Mesenchymal stem cell (in vitro differentiated cells and primary cell): Measurements from ENCODE around the gene OR9A4.

ENCODE experiments used
- DNase-seq: peaks from one replicate; pipeline ENCODE4 v3.0.0-alpha.2; 2013
- H2AFZ ChIP-seq: one replicate; pipeline ENCODE4 v1.6.1; 2013; ENCODE audit warnings: low read depth, mild to moderate bottlenecking, control low read depth, inconsistent platforms, low read length, moderate library complexity
- H2AK5ac ChIP-seq: 2 replicates; pipeline ENCODE4 v1.6.1; 2013; ENCODE audit warnings: low read length, moderate library complexity, mild to moderate bottlenecking, inconsistent platforms; ENCODE audit not compliant: severe bottlenecking
- H2BK120ac ChIP-seq: one replicate; pipeline ENCODE4 v1.6.1; 2013; ENCODE audit warnings: low read depth, mild to moderate bottlenecking, inconsistent platforms, low read length, moderate library complexity
- H2BK12ac ChIP-seq, 2 experiments: one replicate each; pipeline ENCODE4 v1.6.1; 2013; ENCODE audit warnings: inconsistent platforms in 2 of 2, low read length in 2 of 2, mild to moderate bottlenecking in 2 of 2, moderate library complexity in 2 of 2, control low read depth in 1 of 2
- H2BK15ac ChIP-seq: one replicate; pipeline ENCODE4 v1.6.1; 2013; ENCODE audit warnings: mild to moderate bottlenecking, low read depth, inconsistent platforms; ENCODE audit not compliant: poor library complexity, severe bottlenecking
- H2BK5ac ChIP-seq: 2 replicates; pipeline ENCODE4 v1.6.1; 2013; ENCODE audit warnings: low read depth, mild to moderate bottlenecking, low read length, control low read depth, inconsistent platforms; ENCODE audit not compliant: poor library complexity, severe bottlenecking
- H3K14ac ChIP-seq, 2 experiments: one replicate each; pipeline ENCODE4 v1.6.1; 2013; ENCODE audit warnings: inconsistent platforms in 2 of 2, low read length in 2 of 2, control low read depth in 1 of 2, mild to moderate bottlenecking in 1 of 2, moderate library complexity in 1 of 2
- H3K18ac ChIP-seq, 2 experiments: one replicate each; pipeline ENCODE4 v1.6.1; 2013; ENCODE audit warnings: inconsistent platforms in 2 of 2, low read length in 2 of 2, control low read depth in 1 of 2, low read depth in 1 of 2, mild to moderate bottlenecking in 1 of 2
- H3K23ac ChIP-seq, 2 experiments: one replicate each; pipeline ENCODE4 v1.6.1; 2013; ENCODE audit warnings: inconsistent platforms in 2 of 2, low read length in 2 of 2, mild to moderate bottlenecking in 2 of 2, moderate library complexity in 2 of 2, control low read depth in 1 of 2
- H3K27ac ChIP-seq: 2 replicates; pipeline ENCODE4 v1.5.1; 2013; ENCODE audit warnings: mild to moderate bottlenecking, moderate library complexity, low read length, control low read depth, inconsistent platforms; ENCODE audit not compliant: poor library complexity, severe bottlenecking
- H3K27me3 ChIP-seq, 2 experiments: 2 replicates each; pipeline versions ENCODE4 v1.6.1 to v1.7.0; 2013; ENCODE audit warnings: low read length in 2 of 2, mild to moderate bottlenecking in 2 of 2, moderate library complexity in 2 of 2, control low read depth in 1 of 2, inconsistent platforms in 1 of 2; ENCODE audit not compliant: control insufficient read depth in 1 of 2, insufficient read depth in 1 of 2
- H3K36me3 ChIP-seq, 2 experiments: 2 replicates each; pipeline versions ENCODE4 v1.6.1 to v1.7.0; 2013; ENCODE audit warnings: low read length in 2 of 2, control low read depth in 1 of 2, inconsistent platforms in 1 of 2, low read depth in 1 of 2, mild to moderate bottlenecking in 1 of 2; ENCODE audit not compliant: insufficient read depth in 2 of 2, control insufficient read depth in 1 of 2
- H3K4ac ChIP-seq, 2 experiments: one replicate each; pipeline ENCODE4 v1.6.1; 2013; ENCODE audit warnings: inconsistent platforms in 2 of 2, low read length in 2 of 2, mild to moderate bottlenecking in 2 of 2, moderate library complexity in 2 of 2, control low read depth in 1 of 2, low read depth in 1 of 2
- H3K4me1 ChIP-seq: 2 replicates; pipeline ENCODE4 v1.6.1; 2013; ENCODE audit warnings: low read depth, low read length, control low read depth; ENCODE audit not compliant: control insufficient read depth, insufficient read depth
- H3K4me2 ChIP-seq: 2 replicates; pipeline ENCODE4 v1.6.1; 2013; ENCODE audit warnings: low read length, mild to moderate bottlenecking, inconsistent platforms; ENCODE audit not compliant: poor library complexity, severe bottlenecking
- H3K4me3 ChIP-seq, 2 experiments: 2 replicates each; pipeline versions ENCODE4 v1.5.1 to v1.7.0; 2013; ENCODE audit warnings: low read length in 2 of 2, mild to moderate bottlenecking in 2 of 2, control low read depth in 1 of 2, low read depth in 1 of 2; ENCODE audit not compliant: insufficient read depth in 1 of 2
- H3K79me1 ChIP-seq: replicated peaks from 2 replicates; pipeline ENCODE4 v1.6.1; 2013; ENCODE audit warnings: mild to moderate bottlenecking, control low read depth, low read length, inconsistent platforms; ENCODE audit not compliant: poor library complexity, severe bottlenecking
- H3K9ac ChIP-seq: 2 replicates; pipeline ENCODE4 v1.7.0; 2013; ENCODE audit warnings: mild to moderate bottlenecking, low read length, moderate library complexity
- H3K9me3 ChIP-seq: 2 replicates; pipeline ENCODE4 v1.7.0; 2013; ENCODE audit warnings: mild to moderate bottlenecking, low read length; ENCODE audit not compliant: control insufficient read depth
- H4K8ac ChIP-seq: one replicate; pipeline ENCODE4 v1.6.1; 2013; ENCODE audit warnings: inconsistent platforms, mild to moderate bottlenecking, low read length, moderate library complexity
- H4K91ac ChIP-seq: one replicate; pipeline ENCODE4 v1.6.1; 2013; ENCODE audit warnings: mild to moderate bottlenecking, low read length, inconsistent platforms
- WGBS: methylation state at CpG from one replicate; pipeline ENCODE4 v1.1.7; 2013; ENCODE audit warnings: mixed read lengths; 5-methylcytosine and 5-hydroxymethylcytosine counted together

Gene OR9A4

GRCh38 chr7:141906285-141906684 lies 9.9 kb upstream of the OR9A4 start:
- Histone ChIP-seq H3K79me1 (no peaks in the 10 kb centered on the region), H3K4me2 (no peak overlapping the region)
- WGBS, result 78% methylated on average over 4 of the region's 4 CpGs

GRCh38 chr7:141911391-141911790 lies 4.8 kb upstream of the OR9A4 start:
- H3K36me3 ChIP-seq, result no peaks in the 10 kb centered on the region
- H3K18ac ChIP-seq, result no peak overlapping the region
- no peak overlapping the region for H2AK5ac ChIP-seq
- H3K4me1 ChIP-seq, result no peaks in the 10 kb centered on the region
- no peak overlapping the region for H4K91ac ChIP-seq
- peaks cover 2% of the 10 kb centered on the region for H3K9me3 ChIP-seq
- H2BK120ac ChIP-seq, result no peak overlapping the region
- H2AFZ ChIP-seq, result no peak overlapping the region
- H4K8ac ChIP-seq, result no peak overlapping the region
- DNase-seq, result no peak
- no peak overlapping the region for H3K4ac ChIP-seq
- H3K23ac ChIP-seq, result no peak overlapping the region
- no peak overlapping the region for H2BK15ac ChIP-seq
- no peak overlapping the region for H3K9ac ChIP-seq
- H3K4me2 ChIP-seq, result no peak overlapping the region
- H3K79me1 ChIP-seq, result no peaks in the 10 kb centered on the region
- H2BK12ac ChIP-seq, result no peak overlapping the region
- no peak overlapping the region for H3K27ac ChIP-seq
- no peak overlapping the region for H3K4me3 ChIP-seq
- no peaks in the 10 kb centered on the region for H3K27me3 ChIP-seq
- no peak overlapping the region for H2BK5ac ChIP-seq
- no peak overlapping the region for H3K14ac ChIP-seq

More at GRCh38 chr7:141906285-141906684, 9.9 kb upstream of the OR9A4 start:
- no peak overlapping the region for H2AFZ ChIP-seq
- H2BK12ac ChIP-seq, result no peak overlapping the region
- no peak overlapping the region for H2BK15ac ChIP-seq
- no peak overlapping the region for H3K27ac ChIP-seq
- H4K91ac ChIP-seq, result no peak overlapping the region
- H3K36me3 ChIP-seq, result no peaks in the 10 kb centered on the region
- H2AK5ac ChIP-seq, result no peak overlapping the region
- H2BK120ac ChIP-seq, result no peak overlapping the region
- H4K8ac ChIP-seq, result no peak overlapping the region
- H3K4me3 ChIP-seq, result no peak overlapping the region
- no peak overlapping the region for H3K9ac ChIP-seq
- DNase-seq, result no peak
- no peaks in the 10 kb centered on the region for H3K27me3 ChIP-seq
- H3K9me3 ChIP-seq, result peaks cover 2% of the 10 kb centered on the region
- H3K14ac ChIP-seq, result no peak overlapping the region
- H3K18ac ChIP-seq, result no peak overlapping the region
- H2BK5ac ChIP-seq, result no peak overlapping the region
- H3K23ac ChIP-seq, result no peak overlapping the region
- no peak overlapping the region for H3K4ac ChIP-seq
- H3K4me1 ChIP-seq, result no peaks in the 10 kb centered on the region

GRCh38 chr7:141915565-141915964 lies 634 bp upstream of the OR9A4 start:
- no peaks in the 10 kb centered on the region for H3K36me3 ChIP-seq
- 60% methylated on average over 2 of the region's 2 CpGs for WGBS
- no peak overlapping the region for H3K14ac ChIP-seq
- H2BK120ac ChIP-seq, result no peak overlapping the region
- no peak overlapping the region for H3K23ac ChIP-seq
- H3K9ac ChIP-seq, result no peak overlapping the region
- H2BK15ac ChIP-seq, result no peak overlapping the region
- no peak overlapping the region for H2AK5ac ChIP-seq
- H3K4me1 ChIP-seq, result no peaks in the 10 kb centered on the region
- H3K9me3 ChIP-seq, result peaks cover 2% of the 10 kb centered on the region
- H4K8ac ChIP-seq, result no peak overlapping the region
- no peak overlapping the region for H3K18ac ChIP-seq
- H2AFZ ChIP-seq, result no peak overlapping the region
- no peaks in the 10 kb centered on the region for H3K79me1 ChIP-seq
- no peak for DNase-seq
- H3K27me3 ChIP-seq, result no peaks in the 10 kb centered on the region
- no peak overlapping the region for H2BK12ac ChIP-seq
- H3K4ac ChIP-seq, result no peak overlapping the region
- no peak overlapping the region for H3K4me3 ChIP-seq
- no peak overlapping the region for H3K4me2 ChIP-seq
- H3K27ac ChIP-seq, result no peak overlapping the region
- no peak overlapping the region for H4K91ac ChIP-seq
- no peak overlapping the region for H2BK5ac ChIP-seq

GRCh38 chr7:141920281-141920680 lies 4.1 kb downstream of the OR9A4 start:
- Histone ChIP-seq H4K8ac (no peak overlapping the region), H3K4ac (no peak overlapping the region), H3K4me1 (no peaks in the 10 kb centered on the region), H3K14ac (no peak overlapping the region), H3K23ac (no peak overlapping the region), H2AK5ac (no peak overlapping the region), H3K27me3 (no peaks in the 10 kb centered on the region), H3K4me3 (no peak overlapping the region), H2BK120ac (no peak overlapping the region), H3K9me3 (peaks cover 2% of the 10 kb centered on the region), H4K91ac (no peak overlapping the region), H3K27ac (no peak overlapping the region), H3K79me1 (no peaks in the 10 kb centered on the region), H3K4me2 (no peak overlapping the region), H2AFZ (no peak overlapping the region), H2BK5ac (no peak overlapping the region), H3K18ac (no peak overlapping the region), H3K9ac (no peak overlapping the region), H2BK15ac (no peak overlapping the region), H2BK12ac (no peak overlapping the region), H3K36me3 (no peaks in the 10 kb centered on the region)
- DNase-seq, result no peak
- WGBS, result 49% methylated on average over 1 of the region's 1 CpG
